Measurements from ENCODE around the gene RMDN3.

RMDN3 gene

GRCh38 chr15:40754883-40755811, at the start of gene RMDN3:
TSS of gene RMDN3 (minus strand) at chr15:40755254. CDS start at chr15:40754783, 471 bp downstream.
- Histone ChIP-seq H3K4me1 (ENCODE audit: control insufficient read depth in 2 of 2, insufficient read depth in 2 of 2, low read length in 2 of 2) (peaks cover 5% of the 10 kb centered on the region in 2 donors), H3K9me3 (ENCODE audit: control insufficient read depth in 2 of 2, low read length in 2 of 2) (no peaks in the 10 kb centered on the region), H3K27ac (ENCODE audit: low read depth in 2 of 2, low read length in 2 of 2) (peak within 1 kb of the TSS; percentile 81 to 94), H3K36me3 (ENCODE audit: control insufficient read depth in 2 of 2, insufficient read depth in 2 of 2, low read length in 2 of 2) (peaks cover 17 to 24% of the 10 kb centered on the region in 2 donors), H3K9ac (ENCODE audit: low read depth in 1 of 2, low read length in 2 of 2) (peak within 1 kb of the TSS; percentile 85 to 92), H3K4me3 (ENCODE audit: low read length in 2 of 2) (peak within 1 kb of the TSS; percentile 89 to 98), H3K27me3 (ENCODE audit: control insufficient read depth in 2 of 2, insufficient read depth in 2 of 2, low read length in 2 of 2) (no peaks in the 10 kb centered on the region)

GRCh38 chr15:40803688-40804087, 48.6 kb upstream of the RMDN3 start:
- Histone ChIP-seq H3K9me3 (ENCODE audit: control insufficient read depth in 2 of 2, low read length in 2 of 2) (no peaks in the 10 kb centered on the region), H3K9ac (ENCODE audit: low read depth in 1 of 2, low read length in 2 of 2) (no peak overlapping the region), H3K4me3 (ENCODE audit: low read length in 2 of 2) (no peak overlapping the region), H3K27me3 (ENCODE audit: control insufficient read depth in 2 of 2, insufficient read depth in 2 of 2, low read length in 2 of 2) (no peaks in the 10 kb centered on the region), H3K4me1 (ENCODE audit: control insufficient read depth in 2 of 2, insufficient read depth in 2 of 2, low read length in 2 of 2) (peaks cover 12 to 17% of the 10 kb centered on the region in 2 donors), H3K27ac (ENCODE audit: low read depth in 2 of 2, low read length in 2 of 2) (no peak overlapping the region), H3K36me3 (ENCODE audit: control insufficient read depth in 2 of 2, insufficient read depth in 2 of 2, low read length in 2 of 2) (peaks cover 0 to 6% of the 10 kb centered on the region in 2 donors)

GRCh38 chr15:40803076-40803475, 48.0 kb upstream of the RMDN3 start:
- Histone ChIP-seq H3K36me3 (ENCODE audit: control insufficient read depth in 2 of 2, insufficient read depth in 2 of 2, low read length in 2 of 2) (peaks cover 0 to 6% of the 10 kb centered on the region in 2 donors), H3K9me3 (ENCODE audit: control insufficient read depth in 2 of 2, low read length in 2 of 2) (no peaks in the 10 kb centered on the region), H3K9ac (ENCODE audit: low read depth in 1 of 2, low read length in 2 of 2) (no peak overlapping the region), H3K4me1 (ENCODE audit: control insufficient read depth in 2 of 2, insufficient read depth in 2 of 2, low read length in 2 of 2) (peaks cover 9 to 12% of the 10 kb centered on the region in 2 donors), H3K27ac (ENCODE audit: low read depth in 2 of 2, low read length in 2 of 2) (no peak overlapping the region), H3K27me3 (ENCODE audit: control insufficient read depth in 2 of 2, insufficient read depth in 2 of 2, low read length in 2 of 2) (no peaks in the 10 kb centered on the region), H3K4me3 (ENCODE audit: low read length in 2 of 2) (no peak overlapping the region)

GRCh38 chr15:40799523-40799922, 44.5 kb upstream of the RMDN3 start:
- no peak overlapping the region for H3K27ac ChIP-seq (ENCODE audit: low read depth in 2 of 2, low read length in 2 of 2)
- no peaks in the 10 kb centered on the region for H3K9me3 ChIP-seq (ENCODE audit: control insufficient read depth in 2 of 2, low read length in 2 of 2)
- H3K4me3 ChIP-seq (ENCODE audit: low read length in 2 of 2): no peak overlapping the region
- no peak overlapping the region for H3K9ac ChIP-seq (ENCODE audit: low read depth in 1 of 2, low read length in 2 of 2)
- H3K36me3 ChIP-seq (ENCODE audit: control insufficient read depth in 2 of 2, insufficient read depth in 2 of 2, low read length in 2 of 2): peaks cover 0 to 6% of the 10 kb centered on the region in 2 donors
- H3K4me1 ChIP-seq (ENCODE audit: control insufficient read depth in 2 of 2, insufficient read depth in 2 of 2, low read length in 2 of 2): peaks cover 8 to 11% of the 10 kb centered on the region in 2 donors
- no peaks in the 10 kb centered on the region for H3K27me3 ChIP-seq (ENCODE audit: control insufficient read depth in 2 of 2, insufficient read depth in 2 of 2, low read length in 2 of 2)

- Histone ChIP-seq H3K9ac (ENCODE audit: low read depth in 1 of 2, low read length in 2 of 2) (no peak overlapping the region), H3K27ac (ENCODE audit: low read depth in 2 of 2, low read length in 2 of 2) (no peak overlapping the region), H3K9me3 (ENCODE audit: control insufficient read depth in 2 of 2, low read length in 2 of 2) (no peaks in the 10 kb centered on the region), H3K4me1 (ENCODE audit: control insufficient read depth in 2 of 2, insufficient read depth in 2 of 2, low read length in 2 of 2) (peaks cover 16 to 25% of the 10 kb centered on the region in 2 donors), H3K27me3 (ENCODE audit: control insufficient read depth in 2 of 2, insufficient read depth in 2 of 2, low read length in 2 of 2) (no peaks in the 10 kb centered on the region), H3K4me3 (ENCODE audit: low read length in 2 of 2) (no peak overlapping the region), H3K36me3 (ENCODE audit: control insufficient read depth in 2 of 2, insufficient read depth in 2 of 2, low read length in 2 of 2) (peaks cover 0 to 9% of the 10 kb centered on the region in 2 donors)
Observed at GRCh38 chr15:40796512-40796911, 41.5 kb upstream of the RMDN3 start.

- Histone ChIP-seq H3K4me1 (ENCODE audit: control insufficient read depth in 2 of 2, insufficient read depth in 2 of 2, low read length in 2 of 2) (peaks cover 16 to 25% of the 10 kb centered on the region in 2 donors), H3K27ac (ENCODE audit: low read depth in 2 of 2, low read length in 2 of 2) (no peak overlapping the region), H3K9me3 (ENCODE audit: control insufficient read depth in 2 of 2, low read length in 2 of 2) (no peaks in the 10 kb centered on the region), H3K36me3 (ENCODE audit: control insufficient read depth in 2 of 2, insufficient read depth in 2 of 2, low read length in 2 of 2) (peaks cover 0 to 9% of the 10 kb centered on the region in 2 donors), H3K27me3 (ENCODE audit: control insufficient read depth in 2 of 2, insufficient read depth in 2 of 2, low read length in 2 of 2) (no peaks in the 10 kb centered on the region), H3K9ac (ENCODE audit: low read depth in 1 of 2, low read length in 2 of 2) (no peak overlapping the region), H3K4me3 (ENCODE audit: low read length in 2 of 2) (no peak overlapping the region)
Observed at GRCh38 chr15:40796041-40796440, 41.0 kb upstream of the RMDN3 start.

GRCh38 chr15:40793216-40793989, 38.3 kb upstream of the RMDN3 start:
- Histone ChIP-seq H3K36me3 (ENCODE audit: control insufficient read depth in 2 of 2, insufficient read depth in 2 of 2, low read length in 2 of 2) (peaks cover 0 to 6% of the 10 kb centered on the region in 2 donors), H3K27ac (ENCODE audit: low read depth in 2 of 2, low read length in 2 of 2) (peak overlapping the region; percentile 75 to 83), H3K4me1 (ENCODE audit: control insufficient read depth in 2 of 2, insufficient read depth in 2 of 2, low read length in 2 of 2) (peaks cover 20 to 38% of the 10 kb centered on the region in 2 donors), H3K9me3 (ENCODE audit: control insufficient read depth in 2 of 2, low read length in 2 of 2) (no peaks in the 10 kb centered on the region), H3K9ac (ENCODE audit: low read depth in 1 of 2, low read length in 2 of 2) (peak overlapping the region; percentile 2 to 19), H3K4me3 (ENCODE audit: low read length in 2 of 2) (no peak overlapping the region), H3K27me3 (ENCODE audit: control insufficient read depth in 2 of 2, insufficient read depth in 2 of 2, low read length in 2 of 2) (no peaks in the 10 kb centered on the region)

GRCh38 chr15:40792394-40792793, 37.3 kb upstream of the RMDN3 start:
- H3K27me3 ChIP-seq (ENCODE audit: control insufficient read depth in 2 of 2, insufficient read depth in 2 of 2, low read length in 2 of 2): no peaks in the 10 kb centered on the region
- H3K27ac ChIP-seq (ENCODE audit: low read depth in 2 of 2, low read length in 2 of 2): peak overlapping the region in 1 of 2 donors; percentile 36
- no peak overlapping the region for H3K9ac ChIP-seq (ENCODE audit: low read depth in 1 of 2, low read length in 2 of 2)
- H3K36me3 ChIP-seq (ENCODE audit: control insufficient read depth in 2 of 2, insufficient read depth in 2 of 2, low read length in 2 of 2): peaks cover 0 to 6% of the 10 kb centered on the region in 2 donors
- peaks cover 28 to 46% of the 10 kb centered on the region in 2 donors for H3K4me1 ChIP-seq (ENCODE audit: control insufficient read depth in 2 of 2, insufficient read depth in 2 of 2, low read length in 2 of 2)
- no peak overlapping the region for H3K4me3 ChIP-seq (ENCODE audit: low read length in 2 of 2)
- H3K9me3 ChIP-seq (ENCODE audit: control insufficient read depth in 2 of 2, low read length in 2 of 2): no peaks in the 10 kb centered on the region

GRCh38 chr15:40790718-40791117, 35.7 kb upstream of the RMDN3 start:
- H3K36me3 ChIP-seq (ENCODE audit: control insufficient read depth in 2 of 2, insufficient read depth in 2 of 2, low read length in 2 of 2): peaks cover 0 to 6% of the 10 kb centered on the region in 2 donors
- peaks cover 33 to 57% of the 10 kb centered on the region in 2 donors for H3K4me1 ChIP-seq (ENCODE audit: control insufficient read depth in 2 of 2, insufficient read depth in 2 of 2, low read length in 2 of 2)
- no peak overlapping the region for H3K27ac ChIP-seq (ENCODE audit: low read depth in 2 of 2, low read length in 2 of 2)
- no peak overlapping the region for H3K4me3 ChIP-seq (ENCODE audit: low read length in 2 of 2)
- no peaks in the 10 kb centered on the region for H3K27me3 ChIP-seq (ENCODE audit: control insufficient read depth in 2 of 2, insufficient read depth in 2 of 2, low read length in 2 of 2)
- no peak overlapping the region for H3K9ac ChIP-seq (ENCODE audit: low read depth in 1 of 2, low read length in 2 of 2)
- no peaks in the 10 kb centered on the region for H3K9me3 ChIP-seq (ENCODE audit: control insufficient read depth in 2 of 2, low read length in 2 of 2)

- Histone ChIP-seq H3K4me3 (ENCODE audit: low read length in 2 of 2) (no peak overlapping the region), H3K27ac (ENCODE audit: low read depth in 2 of 2, low read length in 2 of 2) (no peak overlapping the region), H3K27me3 (ENCODE audit: control insufficient read depth in 2 of 2, insufficient read depth in 2 of 2, low read length in 2 of 2) (no peaks in the 10 kb centered on the region), H3K9me3 (ENCODE audit: control insufficient read depth in 2 of 2, low read length in 2 of 2) (no peaks in the 10 kb centered on the region), H3K36me3 (ENCODE audit: control insufficient read depth in 2 of 2, insufficient read depth in 2 of 2, low read length in 2 of 2) (peaks cover 0 to 6% of the 10 kb centered on the region in 2 donors), H3K4me1 (ENCODE audit: control insufficient read depth in 2 of 2, insufficient read depth in 2 of 2, low read length in 2 of 2) (peaks cover 33 to 55% of the 10 kb centered on the region in 2 donors), H3K9ac (ENCODE audit: low read depth in 1 of 2, low read length in 2 of 2) (no peak overlapping the region)
Observed at GRCh38 chr15:40789999-40790398, 34.9 kb upstream of the RMDN3 start.

Measured in mucosa of rectum (tissue), 2 donors.